ENCODE data around the gene PBLD.

Gene PBLD

GRCh38 chr10:68239069-68239468 lies 93.7 kb downstream of the PBLD start:
- no peak for DNase-seq

GRCh38 chr10:68238371-68238770 lies 94.4 kb downstream of the PBLD start:
- no peak for DNase-seq

GRCh38 chr10:68237173-68237572 lies 95.6 kb downstream of the PBLD start:
- no peak for DNase-seq

- DNase-seq = peak in 3 of 58 donors; percentile 1 to 3 (median 1)
Observed at GRCh38 chr10:68235581-68235980, 97.1 kb downstream of the PBLD start.

- DNase-seq = no peak
Observed at GRCh38 chr10:68235111-68235510, 97.6 kb downstream of the PBLD start.

GRCh38 chr10:68233046-68233445 lies 99.7 kb downstream of the PBLD start:
- DNase-seq = no peak
